Measurements from ENCODE around the gene GOLGB1. TPM values are rescaled to one million over a fixed set of nuclear protein-coding genes. Genes with fewer than 3 reads are reported as not detected.

GOLGB1 gene
- total and polyA plus RNA-seq, 10 donors: 7.2 to 87.0 (median 47.8) TPM

- intact Hi-C loops (cut with DNase I; ENCODE audit: low total_unique reads): no loop called here
- Histone ChIP-seq H3K27me3 (replicated peaks in 1 of 7) (no peaks in the 10 kb centered on the region), H3K4me3 (no peak overlapping the region), H3K36me3 (peaks cover 0 to 17% (median 0%) of the 10 kb centered on the region in 6 donors), H3K9me3 (peaks cover 0 to 18% (median 14%) of the 10 kb centered on the region in 8 donors), H3K27ac (no peak overlapping the region), H3K4me1 (peaks cover 0 to 33% (median 16%) of the 10 kb centered on the region in 6 donors)
- TF ChIP-seq POLR2A (IDR thresholded peaks at IDR 0.05) (no peak), CTCF (IDR thresholded peaks at IDR 0.05 in 8 of 11, conservative IDR thresholded peaks at IDR 0.05 in 3 of 11) (no peak), POLR2AphosphoS5 (IDR thresholded peaks at IDR 0.05) (no peak)
- DNase-seq: no peak
- 84 to 96% (median 93%) methylated on average over 2 of the region's 2 CpGs for WGBS, 5 donors
These were observed 8.6 kb downstream of the GOLGB1 start for GRCh38 chr3:121740896-121741295.

DNA sequence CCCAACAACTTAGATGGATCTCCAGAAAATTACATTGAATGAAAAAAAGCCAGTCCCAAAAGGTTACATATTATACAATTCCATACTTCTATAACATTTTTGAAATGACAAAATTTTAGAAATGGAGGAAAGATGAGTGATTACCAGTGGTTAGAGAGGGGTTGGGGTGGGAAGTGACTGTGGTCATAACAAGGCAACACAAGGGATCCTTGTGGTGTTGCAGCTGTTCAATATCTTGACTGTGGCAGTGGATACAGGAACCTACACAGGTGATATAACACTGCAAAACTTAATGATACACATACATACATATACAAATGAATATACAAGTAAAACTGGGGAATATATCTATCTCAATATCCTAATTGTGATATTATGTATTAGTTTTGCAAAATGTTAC is 9.6 kb downstream of the GOLGB1 start:
- intact Hi-C loops (cut with DNase I; ENCODE audit: low total_unique reads): no loop called here
- H3K4me3 ChIP-seq: no peak overlapping the region
- H3K27ac ChIP-seq: no peak overlapping the region
- H3K4me1 ChIP-seq: peaks cover 0 to 35% (median 16%) of the 10 kb centered on the region in 6 donors
- no peak for DNase-seq
- H3K27me3 ChIP-seq (replicated peaks in 1 of 7): no peaks in the 10 kb centered on the region
- peaks cover 0 to 17% (median 0%) of the 10 kb centered on the region in 6 donors for H3K36me3 ChIP-seq
- peaks cover 0 to 18% (median 14%) of the 10 kb centered on the region in 8 donors for H3K9me3 ChIP-seq
- TF ChIP-seq POLR2A (IDR thresholded peaks at IDR 0.05) (no peak), POLR2AphosphoS5 (IDR thresholded peaks at IDR 0.05) (no peak), CTCF (IDR thresholded peaks at IDR 0.05 in 8 of 11, conservative IDR thresholded peaks at IDR 0.05 in 3 of 11) (no peak)

GRCh38 chr3:121737644-121738043 is 11.9 kb downstream of the GOLGB1 start:
- Histone ChIP-seq H3K4me1 (peaks cover 0 to 29% (median 10%) of the 10 kb centered on the region in 6 donors), H3K27ac (no peak overlapping the region), H3K4me3 (no peak overlapping the region), H3K36me3 (peaks cover 0 to 11% (median 0%) of the 10 kb centered on the region in 6 donors), H3K9me3 (peaks cover 0 to 12% (median 7%) of the 10 kb centered on the region in 8 donors), H3K27me3 (replicated peaks in 1 of 7) (no peaks in the 10 kb centered on the region)
- DNase-seq: no peak
- TF ChIP-seq POLR2AphosphoS5 (IDR thresholded peaks at IDR 0.05) (no peak), CTCF (IDR thresholded peaks at IDR 0.05 in 8 of 11, conservative IDR thresholded peaks at IDR 0.05 in 3 of 11) (no peak), POLR2A (IDR thresholded peaks at IDR 0.05) (no peak)
- 89 to 96% (median 91%) methylated on average over 4 of the region's 4 CpGs for WGBS, 5 donors
- intact Hi-C loops (cut with DNase I; ENCODE audit: low total_unique reads): no loop called here

- Histone ChIP-seq H3K27me3 (replicated peaks in 1 of 7) (no peaks in the 10 kb centered on the region), H3K27ac (no peak overlapping the region), H3K9me3 (no peaks in the 10 kb centered on the region), H3K4me3 (no peak overlapping the region), H3K4me1 (peaks cover 0 to 42% (median 12%) of the 10 kb centered on the region in 6 donors), H3K36me3 (peaks cover 0 to 10% (median 0%) of the 10 kb centered on the region in 6 donors)
- intact Hi-C loops (cut with DNase I; ENCODE audit: low total_unique reads): no loop called here
- no peak for TF ChIP-seq CTCF (IDR thresholded peaks at IDR 0.05 in 8 of 11, conservative IDR thresholded peaks at IDR 0.05 in 3 of 11)
- no peak for TF ChIP-seq POLR2AphosphoS5 (IDR thresholded peaks at IDR 0.05)
- no peak for TF ChIP-seq POLR2A (IDR thresholded peaks at IDR 0.05)
- WGBS, 5 donors: 76 to 99% (median 93%) methylated on average over 3 of the region's 3 CpGs
- no peak for DNase-seq
These were observed 13.4 kb downstream of the GOLGB1 start for GRCh38 chr3:121736112-121736511.
